Activated CD4-positive, alpha-beta memory T cell treated with anti-CD3 and anti-CD28 coated beads for 36 hours (primary cell): ENCODE data around the gene SMAD3. TPM values are rescaled to one million over a fixed set of nuclear protein-coding genes. Genes with fewer than 3 reads are reported as not detected.

Experiments used
- CTCF ChIA-PET: fragments of 350-600 bp; sonication (Branson Sonifier 250); formaldehyde crosslinking; loops from one replicate; lab custom pipeline; 2021; ENCODE audit warnings: antibody characterized with exemption, inconsistent platforms; lab: Charles Lee
- POLR2A ChIA-PET: fragments of 350-600 bp; sonication (Branson Sonifier 250); formaldehyde crosslinking; loops from one replicate; lab custom pipeline; 2021; ENCODE audit warnings: antibody characterized with exemption; lab: Charles Lee
- DNase-seq: peaks from one replicate; pipeline ENCODE4 v3.0.0-alpha.2; 2020
- H3K27ac Mint-ChIP-seq: one replicate; pipeline ENCODE4 v1.8.0; 2021; ENCODE audit warnings: mixed read lengths
- H3K27me3 Mint-ChIP-seq: one replicate; pipeline ENCODE4 v1.8.0; 2021; ENCODE audit warnings: mixed read lengths
- H3K36me3 Mint-ChIP-seq: one replicate; pipeline ENCODE4 v1.8.0; 2021; ENCODE audit warnings: mixed read lengths
- H3K4me1 Mint-ChIP-seq: one replicate; pipeline ENCODE4 v1.8.0; 2021; ENCODE audit warnings: low read depth, mixed read lengths
- H3K4me3 Mint-ChIP-seq: one replicate; pipeline ENCODE4 v1.8.0; 2021; ENCODE audit warnings: mild to moderate bottlenecking, mixed read lengths
- H3K9me3 Mint-ChIP-seq: one replicate; pipeline ENCODE4 v1.8.0; 2021; ENCODE audit warnings: mixed read lengths
- intact Hi-C: fragments of 100-400 bp; cut with micrococcal nuclease; formaldehyde crosslinking; loops from one replicate; pipeline ENCODE4 v1.15.1; 2023
- total RNA-seq, 2 experiments: library from RNA; stranded (reverse); gene quantifications; one replicate each; pipeline ENCODE4 v1.2.3, GENCODE V29; 2021

The SMAD3 gene
- total RNA-seq, 2 experiments from 2014 or later, result 50.2 to 50.5 TPM

DNA sequence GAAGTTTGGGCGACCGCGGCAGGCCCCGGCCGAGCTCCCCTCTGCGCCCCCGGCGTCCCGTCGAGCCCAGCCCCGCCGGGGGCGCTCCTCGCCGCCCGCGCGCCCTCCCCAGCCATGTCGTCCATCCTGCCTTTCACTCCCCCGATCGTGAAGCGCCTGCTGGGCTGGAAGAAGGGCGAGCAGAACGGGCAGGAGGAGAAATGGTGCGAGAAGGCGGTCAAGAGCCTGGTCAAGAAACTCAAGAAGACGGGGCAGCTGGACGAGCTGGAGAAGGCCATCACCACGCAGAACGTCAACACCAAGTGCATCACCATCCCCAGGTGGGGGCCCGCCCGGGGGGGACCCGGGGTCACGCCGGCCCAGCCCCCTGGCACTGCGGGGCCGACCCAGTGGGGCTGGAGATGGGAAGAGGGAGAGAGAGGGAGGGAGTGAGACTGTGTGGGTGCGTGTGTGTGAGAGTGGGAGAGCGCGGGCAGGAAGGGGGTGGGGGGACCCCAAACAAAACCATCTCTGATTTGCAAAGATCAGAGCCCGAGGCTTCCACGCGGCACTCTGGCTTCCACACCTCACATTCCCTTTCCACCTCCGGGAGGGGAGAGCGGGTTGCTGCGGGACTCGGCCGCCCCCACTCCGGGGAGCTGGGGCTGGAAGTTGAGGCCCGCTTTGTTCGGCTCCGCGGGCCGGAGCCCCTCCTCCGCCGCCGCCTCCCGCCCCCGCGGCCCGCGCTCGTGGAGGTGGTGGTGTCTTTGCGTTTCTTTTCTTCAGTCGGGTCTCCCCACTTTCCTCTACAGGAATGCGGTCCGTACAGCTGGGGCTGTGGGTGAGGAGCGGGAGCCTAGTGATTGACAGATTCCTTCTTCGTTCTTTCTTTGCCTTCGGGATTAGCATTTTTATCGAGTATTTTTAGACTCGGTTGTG lies 898 bp downstream of the SMAD3 start:
- ChIA-PET POLR2A (interaction anchor here (0.6 to 6.0 kb wide), 15 partner anchors 9 to 109 kb away, joined by 3 to 54 read pairs (median 4); no protein-coding TSS in a partner anchor), CTCF (interaction anchor here (0.7 to 8.7 kb wide), 5 partner anchors 17 to 174 kb away, joined by 3 to 69 read pairs (median 3); no protein-coding TSS in a partner anchor)
- peaks cover 15% of the 10 kb centered on the region for H3K36me3 Mint-ChIP-seq
- H3K9me3 Mint-ChIP-seq, result no peaks in the 10 kb centered on the region
- H3K27ac Mint-ChIP-seq, result peak overlapping the region; percentile 93
- peaks cover 47% of the 10 kb centered on the region for H3K4me1 Mint-ChIP-seq
- H3K4me3 Mint-ChIP-seq, result peak overlapping the region; percentile 95
- intact Hi-C loops, result loop anchor here (5.0 to 10.0 kb wide), 4 partner anchors 34 to 769 kb away; no protein-coding TSS in a partner anchor
- peaks cover 10% of the 10 kb centered on the region for H3K27me3 Mint-ChIP-seq
- peak; percentile 57 for DNase-seq

DNA sequence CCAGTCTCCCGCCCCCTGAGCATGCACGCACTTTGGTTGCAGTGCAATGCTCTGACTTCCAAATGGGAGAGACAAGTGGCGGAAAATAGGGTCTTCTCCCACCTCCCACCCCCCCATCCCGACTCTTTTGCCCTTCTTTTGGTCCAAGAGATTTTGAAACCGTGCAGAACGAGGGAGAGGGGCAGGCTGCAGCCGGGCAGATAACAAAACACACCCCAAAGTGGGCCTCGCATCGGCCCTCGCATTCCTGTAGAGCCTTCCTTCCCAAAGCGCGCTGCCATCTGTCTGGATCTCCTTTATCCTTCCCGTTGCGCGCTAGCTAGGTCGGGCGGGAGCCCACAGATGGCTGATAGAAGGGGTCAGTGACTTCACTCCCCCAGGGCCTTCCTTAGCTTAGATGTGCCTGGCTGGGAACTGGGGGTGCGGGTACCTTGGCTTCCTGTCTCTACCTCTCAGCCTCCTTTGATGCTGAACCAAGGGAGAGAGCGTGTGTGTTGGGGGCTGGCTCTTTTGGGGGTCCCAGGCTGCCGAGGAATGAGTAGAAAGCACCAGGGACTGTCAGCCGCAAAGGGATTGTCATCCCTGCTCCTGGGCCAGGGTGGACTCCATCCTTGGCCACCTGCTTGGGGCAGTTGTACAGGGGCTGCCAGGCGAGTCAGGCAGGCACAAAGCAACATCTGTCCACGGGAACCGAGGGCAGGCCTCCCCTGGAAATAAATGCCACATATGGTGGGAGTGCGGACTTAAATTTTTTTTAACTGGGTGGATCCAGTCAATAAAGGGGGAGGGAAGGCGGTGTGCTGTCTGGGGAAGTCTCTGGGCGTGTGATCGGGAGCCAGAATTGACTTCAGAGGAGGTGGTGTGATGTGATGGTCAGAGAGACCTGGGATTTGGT lies 1.8 kb downstream of the SMAD3 start:
- peaks cover 49% of the 10 kb centered on the region for H3K4me1 Mint-ChIP-seq
- no peaks in the 10 kb centered on the region for H3K9me3 Mint-ChIP-seq
- DNase-seq, result peak; percentile 37
- POLR2A ChIA-PET, result interaction anchor here (0.6 to 6.0 kb wide), 11 partner anchors 12 to 80 kb away, joined by 3 to 54 read pairs (median 4); no protein-coding TSS in a partner anchor
- peak overlapping the region; percentile 93 for H3K27ac Mint-ChIP-seq
- peaks cover 10% of the 10 kb centered on the region for H3K27me3 Mint-ChIP-seq
- intact Hi-C loops, result loop anchor here (5.0 to 10.0 kb wide), 4 partner anchors 35 to 768 kb away; no protein-coding TSS in a partner anchor
- H3K4me3 Mint-ChIP-seq, result peak overlapping the region; percentile 95
- H3K36me3 Mint-ChIP-seq, result peaks cover 17% of the 10 kb centered on the region
- CTCF ChIA-PET, result interaction anchor here (1.5 to 8.7 kb wide), 4 partner anchors 12 to 117 kb away, joined by 3 to 69 read pairs (median 11); no protein-coding TSS in a partner anchor

DNA sequence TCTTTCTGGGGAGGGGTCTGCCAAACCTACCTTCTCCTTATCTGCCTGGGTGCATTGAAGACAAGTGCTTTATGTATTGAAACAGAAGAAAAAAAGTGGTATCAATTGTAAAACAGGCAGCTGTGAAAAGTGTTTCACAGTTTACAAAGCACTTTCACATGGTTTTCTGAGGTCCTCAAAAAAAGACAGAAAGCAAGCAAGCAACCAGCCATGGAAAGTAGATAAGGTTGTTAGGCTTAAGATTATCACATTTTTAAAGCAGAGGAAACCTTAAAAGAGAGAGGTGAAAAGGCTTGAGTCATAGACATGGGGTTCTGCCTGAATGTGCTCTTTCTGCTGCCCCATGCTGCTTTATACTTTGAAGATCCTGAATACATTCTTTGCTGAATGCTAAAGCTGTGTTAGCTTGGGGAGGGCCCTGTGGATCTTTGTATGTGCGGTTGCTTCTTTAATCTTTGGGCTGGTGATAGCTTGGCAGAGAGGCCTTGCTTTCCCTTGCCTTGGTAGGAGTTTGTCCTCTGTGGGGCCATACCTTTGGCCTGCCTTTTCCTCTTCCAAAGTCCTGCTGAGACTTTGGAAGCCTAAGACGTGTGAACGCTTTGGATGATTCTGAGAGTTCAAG lies 2.6 kb downstream of the SMAD3 start:
- H3K4me3 Mint-ChIP-seq, result peak overlapping the region; percentile 95
- no peak for DNase-seq
- H3K4me1 Mint-ChIP-seq, result peaks cover 58% of the 10 kb centered on the region
- H3K27me3 Mint-ChIP-seq, result peaks cover 10% of the 10 kb centered on the region
- intact Hi-C loops, result loop anchor here (1.0 to 10.0 kb wide), 11 partner anchors 8 to 767 kb away; no protein-coding TSS in a partner anchor
- ChIA-PET POLR2A (interaction anchor here (0.6 to 6.0 kb wide), 8 partner anchors 11 to 57 kb away, joined by 3 to 54 read pairs (median 4); no protein-coding TSS in a partner anchor), CTCF (interaction anchor here (1.3 to 8.7 kb wide), 4 partner anchors 11 to 48 kb away, joined by 4 to 69 read pairs (median 12); no protein-coding TSS in a partner anchor)
- H3K27ac Mint-ChIP-seq, result peak overlapping the region; percentile 93
- H3K36me3 Mint-ChIP-seq, result peaks cover 19% of the 10 kb centered on the region
- H3K9me3 Mint-ChIP-seq, result no peaks in the 10 kb centered on the region

DNA sequence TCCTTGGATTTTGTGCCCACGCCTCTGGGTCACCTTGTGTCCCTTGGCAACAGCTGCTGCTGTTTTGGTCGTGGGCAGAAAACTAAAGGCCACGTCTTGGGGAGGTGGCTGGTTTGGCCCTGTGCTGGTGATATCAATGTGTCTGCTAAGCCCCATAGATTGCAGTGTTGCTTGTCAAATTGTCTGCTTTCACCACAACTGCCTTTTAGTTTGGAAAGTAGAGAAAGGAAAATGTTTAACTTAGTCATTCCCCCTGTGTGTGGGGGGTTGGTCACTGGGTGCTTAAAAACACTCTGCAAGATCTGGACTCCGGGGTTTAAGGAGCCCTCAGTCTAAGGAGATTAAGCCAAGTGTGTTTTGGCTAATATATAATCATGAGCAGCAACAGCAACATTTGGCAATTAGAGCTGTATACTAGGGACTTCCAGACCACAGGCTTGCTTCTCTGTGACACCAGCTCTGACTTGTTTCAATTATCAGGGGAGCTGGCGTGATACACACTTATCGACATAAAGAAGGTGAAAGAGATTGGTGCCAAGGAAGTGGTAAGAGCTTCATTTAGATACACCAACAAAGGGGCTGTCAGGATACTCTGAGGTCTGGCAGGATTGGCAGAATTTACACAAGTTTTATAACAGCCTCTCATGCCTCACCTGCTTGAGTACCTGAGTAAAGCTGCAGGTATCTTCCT lies 3.5 kb downstream of the SMAD3 start:
- H3K9me3 Mint-ChIP-seq, result no peaks in the 10 kb centered on the region
- peak; percentile 49 for DNase-seq
- peak overlapping the region; percentile 93 for H3K27ac Mint-ChIP-seq
- intact Hi-C loops, result loop anchor here (1.0 to 10.0 kb wide), 11 partner anchors 7 to 766 kb away; no protein-coding TSS in a partner anchor
- ChIA-PET CTCF (interaction anchor here (0.7 to 8.7 kb wide), 8 partner anchors 11 to 113 kb away, joined by 3 to 69 read pairs (median 4); no protein-coding TSS in a partner anchor), POLR2A (interaction anchor here (1.0 to 6.0 kb wide), 9 partner anchors 10 to 59 kb away, joined by 3 to 54 read pairs (median 4); no protein-coding TSS in a partner anchor)
- H3K4me3 Mint-ChIP-seq, result peak overlapping the region; percentile 95
- H3K27me3 Mint-ChIP-seq, result peaks cover 7% of the 10 kb centered on the region
- H3K4me1 Mint-ChIP-seq, result peaks cover 63% of the 10 kb centered on the region
- H3K36me3 Mint-ChIP-seq, result peaks cover 19% of the 10 kb centered on the region

DNA sequence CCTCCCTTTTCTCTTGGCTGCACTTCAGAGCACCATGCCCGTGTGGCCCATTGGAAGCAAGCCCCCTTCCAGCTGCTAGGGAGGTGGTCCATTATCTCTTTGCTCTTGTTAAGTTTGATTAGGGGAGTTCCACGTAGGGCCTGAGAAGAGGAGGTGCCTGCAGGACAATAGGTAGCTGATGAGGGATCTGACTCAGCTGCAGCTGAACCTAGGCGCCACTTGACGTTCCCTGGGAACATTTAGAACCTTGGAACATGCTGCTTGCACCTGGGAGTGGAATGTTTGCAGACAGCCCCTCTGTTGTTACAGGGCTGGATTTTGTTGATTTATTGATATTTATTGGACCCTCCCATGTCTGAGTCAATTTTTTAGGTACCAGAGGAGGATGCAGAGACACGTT lies 4.7 kb downstream of the SMAD3 start:
- intact Hi-C loops, result no loop called here
- H3K27me3 Mint-ChIP-seq, result no peaks in the 10 kb centered on the region
- peaks cover 68% of the 10 kb centered on the region for H3K4me1 Mint-ChIP-seq
- no peak for DNase-seq
- H3K4me3 Mint-ChIP-seq, result no peak overlapping the region
- no peak overlapping the region for H3K27ac Mint-ChIP-seq
- H3K36me3 Mint-ChIP-seq, result peaks cover 22% of the 10 kb centered on the region
- ChIA-PET POLR2A (interaction anchor here (0.7 to 6.0 kb wide), 4 partner anchors 12 to 31 kb away, joined by 3 to 54 read pairs (median 10); no protein-coding TSS in a partner anchor), CTCF (interaction anchor here (1.0 to 8.7 kb wide), 6 partner anchors 9 to 363 kb away, joined by 3 to 69 read pairs (median 4); no protein-coding TSS in a partner anchor)
- H3K9me3 Mint-ChIP-seq, result no peaks in the 10 kb centered on the region

DNA sequence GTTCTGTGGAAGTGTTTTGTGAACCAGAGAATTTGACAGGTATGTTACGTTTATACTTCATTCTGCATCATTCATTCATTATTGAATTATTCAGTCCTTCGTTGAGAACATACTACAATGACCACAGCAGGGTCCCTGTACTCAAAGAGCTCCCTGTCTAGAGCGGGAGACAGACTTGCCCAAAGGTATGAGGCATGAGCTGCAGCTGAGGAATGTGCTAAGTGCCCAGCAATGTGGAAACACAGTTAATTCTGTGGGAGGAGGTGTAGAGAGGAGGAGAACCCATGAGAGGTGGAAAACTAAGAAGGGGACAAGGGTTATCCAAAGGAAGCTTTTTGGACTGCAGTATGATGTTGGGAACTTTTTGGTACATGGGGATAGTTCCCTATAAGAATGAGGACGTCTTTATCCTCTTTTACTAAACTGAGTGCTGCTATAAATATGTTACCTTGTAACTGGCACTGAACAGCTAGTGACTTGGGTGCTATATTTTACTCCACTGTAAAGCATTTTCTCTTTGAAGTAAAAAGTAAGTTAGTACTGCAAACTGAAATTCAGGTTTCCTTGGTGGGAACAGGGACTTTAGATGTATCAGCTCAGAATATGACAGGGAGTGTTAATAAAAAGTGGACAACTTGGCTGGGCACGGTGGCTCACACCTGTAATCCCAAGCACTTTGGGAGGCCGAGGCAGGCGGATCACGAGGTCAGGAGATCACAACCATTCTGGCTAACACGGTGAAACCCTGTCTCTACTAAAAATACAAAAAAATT lies 5.7 kb downstream of the SMAD3 start:
- DNase-seq, result no peak
- peaks cover 76% of the 10 kb centered on the region for H3K4me1 Mint-ChIP-seq
- no peak overlapping the region for H3K4me3 Mint-ChIP-seq
- intact Hi-C loops, result no loop called here
- no peaks in the 10 kb centered on the region for H3K9me3 Mint-ChIP-seq
- no peak overlapping the region for H3K27ac Mint-ChIP-seq
- ChIA-PET CTCF (interaction anchor here (1.0 to 8.7 kb wide), 6 partner anchors 8 to 362 kb away, joined by 3 to 69 read pairs (median 4); no protein-coding TSS in a partner anchor), POLR2A (interaction anchor here (1.2 to 6.0 kb wide), 3 partner anchors 11 to 27 kb away, joined by 3 to 54 read pairs (median 16); no protein-coding TSS in a partner anchor)
- peaks cover 25% of the 10 kb centered on the region for H3K36me3 Mint-ChIP-seq
- H3K27me3 Mint-ChIP-seq, result no peaks in the 10 kb centered on the region

DNA sequence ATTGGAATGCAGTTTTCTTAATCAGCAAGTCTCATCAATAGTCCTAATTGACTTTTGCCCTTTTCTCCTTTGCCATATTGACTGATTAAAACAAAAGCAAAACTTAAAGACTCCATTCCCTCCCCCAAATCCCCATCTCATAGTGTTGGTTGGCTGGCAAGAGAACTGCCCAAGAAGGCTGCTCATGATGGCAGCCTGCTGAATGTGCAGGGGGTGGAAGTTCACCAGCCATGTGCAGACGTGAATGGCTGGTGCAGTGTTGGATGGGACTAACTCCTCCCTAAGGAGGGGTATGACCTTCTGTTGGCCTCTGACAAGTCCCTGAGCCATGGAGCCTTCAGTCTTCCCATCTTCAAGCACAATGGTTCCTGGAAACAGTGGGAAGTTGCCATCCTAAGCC lies 7.0 kb downstream of the SMAD3 start:
- Mint-ChIP-seq H3K4me3 (no peak overlapping the region), H3K4me1 (peaks cover 86% of the 10 kb centered on the region), H3K36me3 (peaks cover 20% of the 10 kb centered on the region), H3K27me3 (no peaks in the 10 kb centered on the region), H3K27ac (no peak overlapping the region), H3K9me3 (no peaks in the 10 kb centered on the region)
- DNase-seq, result no peak
- ChIA-PET CTCF (interaction anchor here (1.2 to 8.7 kb wide), 2 partner anchors 11 to 232 kb away, joined by 3 to 69 read pairs; no protein-coding TSS in a partner anchor), POLR2A (interaction anchor here (1.2 to 3.4 kb wide), 2 partner anchors 9 to 26 kb away, joined by 3 to 16 read pairs; no protein-coding TSS in a partner anchor)
- intact Hi-C loops, result no loop called here

DNA sequence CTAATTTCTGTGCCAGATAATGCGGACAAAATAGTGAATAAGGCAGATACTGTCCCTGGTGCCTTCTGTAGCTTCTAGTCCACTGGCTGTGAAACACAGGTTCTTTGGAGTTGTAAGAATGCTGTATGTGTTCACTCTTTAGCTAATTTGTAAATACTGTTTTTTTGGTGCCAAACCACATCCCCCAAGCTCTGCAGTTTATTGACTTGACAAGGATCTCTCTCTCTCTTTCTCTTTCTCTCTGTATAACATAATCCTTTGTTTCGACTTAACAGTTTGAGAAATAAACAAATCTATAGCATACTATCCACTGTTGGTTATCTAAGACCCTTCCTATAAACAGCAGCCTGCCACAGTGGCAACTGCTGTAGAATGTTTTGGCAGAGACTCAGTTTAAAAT lies 7.6 kb downstream of the SMAD3 start:
- DNase-seq, result no peak
- CTCF ChIA-PET, result no interaction called here
- peak overlapping the region; percentile 55 for H3K27ac Mint-ChIP-seq
- intact Hi-C loops, result no loop called here
- peaks cover 16% of the 10 kb centered on the region for H3K36me3 Mint-ChIP-seq
- H3K9me3 Mint-ChIP-seq, result no peaks in the 10 kb centered on the region
- H3K4me3 Mint-ChIP-seq, result peak overlapping the region; percentile 20
- POLR2A ChIA-PET, result interaction anchor here (1.9 to 3.4 kb wide), 2 partner anchors 9 to 29 kb away, joined by 5 to 16 read pairs; no protein-coding TSS in a partner anchor
- no peaks in the 10 kb centered on the region for H3K27me3 Mint-ChIP-seq
- H3K4me1 Mint-ChIP-seq, result peaks cover 87% of the 10 kb centered on the region

DNA sequence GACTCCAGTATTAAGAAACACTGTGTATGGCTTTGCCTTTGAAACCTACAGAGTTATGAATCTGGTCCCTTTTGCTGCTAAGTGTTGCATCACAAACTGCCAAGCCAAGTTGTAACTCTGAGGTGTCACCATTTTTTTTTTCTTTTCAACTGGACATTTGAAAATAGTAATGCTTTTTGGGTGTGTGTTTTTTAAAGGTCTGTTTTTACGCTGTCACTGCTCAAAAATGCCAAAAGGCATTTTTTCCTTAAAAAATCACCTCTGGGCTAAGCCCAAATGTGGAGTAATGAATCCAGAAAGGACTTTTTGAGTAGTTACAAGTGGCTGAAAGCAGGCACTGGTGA lies 9.5 kb downstream of the SMAD3 start:
- no peak for DNase-seq
- Mint-ChIP-seq H3K36me3 (peaks cover 16% of the 10 kb centered on the region), H3K27me3 (no peaks in the 10 kb centered on the region), H3K27ac (peak overlapping the region; percentile 83), H3K4me1 (peaks cover 85% of the 10 kb centered on the region), H3K4me3 (no peak overlapping the region), H3K9me3 (no peaks in the 10 kb centered on the region)
- ChIA-PET CTCF (no interaction called here), POLR2A (interaction anchor here (0.7 to 1.9 kb wide), 4 partner anchors 9 to 28 kb away, joined by 4 to 6 read pairs (median 5); partner anchors contain the start of gene SMAD3)
- intact Hi-C loops, result loop anchor here (1.0 kb wide), 1 partner anchor 7 kb away; no protein-coding TSS in a partner anchor
